Activated naive CD4-positive, alpha-beta T cell treated with anti-CD3 and anti-CD28 coated beads, Interleukin-2, amount 50 U/mL, for 24 hours (primary cell): ENCODE data around the gene OOSP2.
"Not testable (repeated sequence)": the region's sequence is repeated elsewhere in the genome, so short reads cannot be mapped to it uniquely, and the experiment has no call there.

Experiments used
- H3K27ac Mint-ChIP-seq: one replicate; pipeline ENCODE4 v1.8.0; 2021; ENCODE audit warnings: mild to moderate bottlenecking, mixed read lengths
- H3K27me3 Mint-ChIP-seq: one replicate; pipeline ENCODE4 v1.8.0; 2021; ENCODE audit warnings: mixed read lengths
- H3K36me3 Mint-ChIP-seq: one replicate; pipeline ENCODE4 v1.8.0; 2021; ENCODE audit warnings: mixed read lengths
- H3K4me1 Mint-ChIP-seq: one replicate; pipeline ENCODE4 v1.8.0; 2021; ENCODE audit warnings: mixed read lengths
- H3K4me3 Mint-ChIP-seq: one replicate; pipeline ENCODE4 v1.8.0; 2021; ENCODE audit warnings: mild to moderate bottlenecking, mixed read lengths
- H3K9me3 Mint-ChIP-seq: one replicate; pipeline ENCODE4 v1.8.0; 2021; ENCODE audit warnings: mixed read lengths

OOSP2 gene

GRCh38 chr11:60064111-60064510, 23.9 kb downstream of the OOSP2 start:
- Mint-ChIP-seq H3K36me3 (no peaks in the 10 kb centered on the region), H3K27me3 (peaks cover 1% of the 10 kb centered on the region), H3K27ac (no peak overlapping the region), H3K9me3 (no peaks in the 10 kb centered on the region), H3K4me3 (no peak overlapping the region), H3K4me1 (no peaks in the 10 kb centered on the region)

- Mint-ChIP-seq H3K9me3 (no peaks in the 10 kb centered on the region), H3K27me3 (peaks cover 1% of the 10 kb centered on the region), H3K4me3 (no peak overlapping the region), H3K4me1 (no peaks in the 10 kb centered on the region), H3K27ac (no peak overlapping the region), H3K36me3 (no peaks in the 10 kb centered on the region)
Measured at GRCh38 chr11:60065801-60066200, 25.6 kb downstream of the OOSP2 start.

- no peak overlapping the region for H3K27ac Mint-ChIP-seq
- no peaks in the 10 kb centered on the region for H3K36me3 Mint-ChIP-seq
- H3K9me3 Mint-ChIP-seq, result no peaks in the 10 kb centered on the region
- no peaks in the 10 kb centered on the region for H3K4me1 Mint-ChIP-seq
- H3K4me3 Mint-ChIP-seq, result no peak overlapping the region
- H3K27me3 Mint-ChIP-seq, result peaks cover 1% of the 10 kb centered on the region
Measured at GRCh38 chr11:60069450-60069849, 29.2 kb downstream of the OOSP2 start.

GRCh38 chr11:60071644-60072043, 31.4 kb downstream of the OOSP2 start:
- H3K36me3 Mint-ChIP-seq, H3K4me3 Mint-ChIP-seq, H3K27ac Mint-ChIP-seq, H3K9me3 Mint-ChIP-seq, H3K4me1 Mint-ChIP-seq, H3K27me3 Mint-ChIP-seq: not testable (repeated sequence)

GRCh38 chr11:60077216-60077817, 37.1 kb downstream of the OOSP2 start:
- no peaks in the 10 kb centered on the region for H3K4me1 Mint-ChIP-seq
- peaks cover 5% of the 10 kb centered on the region for H3K9me3 Mint-ChIP-seq
- peaks cover 1% of the 10 kb centered on the region for H3K36me3 Mint-ChIP-seq
- H3K4me3 Mint-ChIP-seq, result no peak overlapping the region
- H3K27me3 Mint-ChIP-seq, result peaks cover 2% of the 10 kb centered on the region
- no peak overlapping the region for H3K27ac Mint-ChIP-seq

GRCh38 chr11:60077981-60078380, 37.8 kb downstream of the OOSP2 start:
- Mint-ChIP-seq H3K27me3 (peaks cover 3% of the 10 kb centered on the region), H3K9me3 (peaks cover 5% of the 10 kb centered on the region), H3K36me3 (peaks cover 1% of the 10 kb centered on the region), H3K27ac (no peak overlapping the region), H3K4me3 (no peak overlapping the region), H3K4me1 (no peaks in the 10 kb centered on the region)

GRCh38 chr11:60078745-60079144, 38.5 kb downstream of the OOSP2 start:
- Mint-ChIP-seq H3K4me3 (no peak overlapping the region), H3K27ac (no peak overlapping the region), H3K9me3 (peaks cover 5% of the 10 kb centered on the region), H3K36me3 (peaks cover 1% of the 10 kb centered on the region), H3K4me1 (no peaks in the 10 kb centered on the region), H3K27me3 (peaks cover 3% of the 10 kb centered on the region)

- peaks cover 9% of the 10 kb centered on the region for H3K27me3 Mint-ChIP-seq
- peaks cover 1% of the 10 kb centered on the region for H3K36me3 Mint-ChIP-seq
- H3K4me3 Mint-ChIP-seq, result no peak overlapping the region
- peaks cover 5% of the 10 kb centered on the region for H3K9me3 Mint-ChIP-seq
- H3K4me1 Mint-ChIP-seq, result no peaks in the 10 kb centered on the region
- no peak overlapping the region for H3K27ac Mint-ChIP-seq
Measured at GRCh38 chr11:60080535-60080934, 40.3 kb downstream of the OOSP2 start.

GRCh38 chr11:60084631-60085273, 44.5 kb downstream of the OOSP2 start:
- Mint-ChIP-seq H3K9me3 (no peaks in the 10 kb centered on the region), H3K36me3 (peaks cover 1% of the 10 kb centered on the region), H3K27ac (no peak overlapping the region), H3K27me3 (peaks cover 19% of the 10 kb centered on the region), H3K4me1 (no peaks in the 10 kb centered on the region), H3K4me3 (no peak overlapping the region)

GRCh38 chr11:60085909-60086308, 45.7 kb downstream of the OOSP2 start:
- H3K9me3 Mint-ChIP-seq, result no peaks in the 10 kb centered on the region
- no peak overlapping the region for H3K27ac Mint-ChIP-seq
- H3K36me3 Mint-ChIP-seq, result no peaks in the 10 kb centered on the region
- H3K27me3 Mint-ChIP-seq, result peaks cover 19% of the 10 kb centered on the region
- H3K4me3 Mint-ChIP-seq, result no peak overlapping the region
- H3K4me1 Mint-ChIP-seq, result no peaks in the 10 kb centered on the region

GRCh38 chr11:60087239-60087638, 47.0 kb downstream of the OOSP2 start:
- H3K27ac Mint-ChIP-seq, result no peak overlapping the region
- no peaks in the 10 kb centered on the region for H3K9me3 Mint-ChIP-seq

GRCh38 chr11:60088364-60088763, 48.2 kb downstream of the OOSP2 start, which contains the start of gene MS4A2:
Gene MS4A2 (plus strand): TSS chr11:60088664. CDS start chr11:60088766, 102 bp downstream.
- Mint-ChIP-seq H3K4me3 (no peak within 1 kb of the TSS), H3K27me3 (peaks cover 17% of the 10 kb centered on the region), H3K9me3 (no peaks in the 10 kb centered on the region), H3K4me1 (no peaks in the 10 kb centered on the region), H3K36me3 (no peaks in the 10 kb centered on the region), H3K27ac (no peak within 1 kb of the TSS)

More at GRCh38 chr11:60087239-60087638, 47.0 kb downstream of the OOSP2 start:
- peaks cover 18% of the 10 kb centered on the region for H3K27me3 Mint-ChIP-seq
- H3K4me3 Mint-ChIP-seq, result no peak overlapping the region
- no peaks in the 10 kb centered on the region for H3K4me1 Mint-ChIP-seq
- no peaks in the 10 kb centered on the region for H3K36me3 Mint-ChIP-seq

GRCh38 chr11:60095477-60096120, 55.4 kb downstream of the OOSP2 start:
- no peaks in the 10 kb centered on the region for H3K27me3 Mint-ChIP-seq
- H3K9me3 Mint-ChIP-seq, result no peaks in the 10 kb centered on the region
- no peak overlapping the region for H3K27ac Mint-ChIP-seq
- no peaks in the 10 kb centered on the region for H3K4me1 Mint-ChIP-seq
- no peaks in the 10 kb centered on the region for H3K36me3 Mint-ChIP-seq
- H3K4me3 Mint-ChIP-seq, result no peak overlapping the region

GRCh38 chr11:60097189-60097588, 57.0 kb downstream of the OOSP2 start:
- Mint-ChIP-seq H3K27ac (no peak overlapping the region), H3K9me3 (no peaks in the 10 kb centered on the region)

More at GRCh38 chr11:60097189-60097588, 57.0 kb downstream of the OOSP2 start:
- Mint-ChIP-seq H3K27me3 (no peaks in the 10 kb centered on the region), H3K36me3 (no peaks in the 10 kb centered on the region), H3K4me3 (no peak overlapping the region), H3K4me1 (no peaks in the 10 kb centered on the region)
